HL-60 (cell line): ENCODE results near the gene IVL.

Experiments
- DNase-seq, 2 experiments: peaks; one replicate each; pipeline ENCODE4 v3.0.0-alpha.2; 2010 to 2020; ENCODE audit warnings: low read depth in 1 of 2, low spot score in 1 of 2
- H3K27ac ChIP-seq: fragments of 250-450 bp; sonication (Bioruptor Pico); replicated peaks from 2 replicates; pipeline ENCODE4 v1.5.1; 2020; ENCODE audit warnings: mild to moderate bottlenecking, moderate library complexity
- H3K27me3 ChIP-seq: fragments of 250-450 bp; sonication (Bioruptor Pico); 2 replicates; pipeline ENCODE4 v1.5.1; 2021; ENCODE audit warnings: mild to moderate bottlenecking, moderate library complexity; ENCODE audit not compliant: insufficient read depth, poor library complexity, severe bottlenecking
- H3K4me3 ChIP-seq: replicated peaks from 2 replicates; pipeline ENCODE4 v1.5.1; 2011; ENCODE audit warnings: mild to moderate bottlenecking, control low read depth, low read length; ENCODE audit not compliant: insufficient read depth
- CTCF ChIP-seq: IDR thresholded peaks from one replicate; pipeline ENCODE4 v1.5.1; 2011; ENCODE audit warnings: low read length, control low read depth, inconsistent platforms; ENCODE audit not compliant: insufficient read depth
- GABPA ChIP-seq: IDR thresholded peaks from 2 replicates; pipeline ENCODE4 v1.6.1; 2012; ENCODE audit warnings: low read depth
- POLR2AphosphoS5 ChIP-seq: IDR thresholded peaks from 2 replicates; pipeline ENCODE4 v1.6.1; 2012; ENCODE audit warnings: low read depth
- SPI1 ChIP-seq: IDR thresholded peaks from 2 replicates; pipeline ENCODE4 v1.6.1; 2012; ENCODE audit warnings: low read depth, mild to moderate bottlenecking, borderline replicate concordance
- TF ChIP-seq, protein P1 (sequence below): IDR thresholded peaks from 2 replicates; pipeline ENCODE4 v1.6.1; 2012; ENCODE audit warnings: low read depth; ENCODE audit not compliant: insufficient replicate concordance

IVL gene

DNA sequence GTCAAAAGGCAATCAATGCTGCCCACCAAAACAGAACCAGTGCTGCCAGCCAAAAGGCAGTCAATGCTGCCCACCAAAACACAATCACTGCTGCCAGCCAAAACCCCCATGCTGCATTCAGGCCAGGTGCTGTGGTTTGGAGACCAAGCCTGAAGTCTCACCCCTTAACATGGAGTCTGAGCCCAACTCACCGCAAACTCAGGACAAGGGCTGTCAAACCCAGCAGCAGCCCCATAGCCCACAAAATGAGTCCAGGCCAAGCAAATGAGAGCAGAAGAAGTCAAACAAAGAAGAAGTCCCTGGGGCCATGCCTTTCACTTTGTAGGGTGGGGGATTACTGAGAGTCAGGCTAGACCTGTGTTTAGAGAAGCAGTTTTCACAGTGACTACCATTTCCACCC is 23.8 kb upstream of the IVL start:
- no peak overlapping the region for H3K4me3 ChIP-seq
- no peak overlapping the region for H3K27ac ChIP-seq
- DNase-seq, result no peak
- H3K27me3 ChIP-seq, result peaks cover 8% of the 10 kb centered on the region
- TF ChIP-seq GABPA, result no peak
- TF ChIP-seq POLR2AphosphoS5, result no peak
- no peak for TF ChIP-seq CTCF
- TF ChIP-seq, protein P1, sequence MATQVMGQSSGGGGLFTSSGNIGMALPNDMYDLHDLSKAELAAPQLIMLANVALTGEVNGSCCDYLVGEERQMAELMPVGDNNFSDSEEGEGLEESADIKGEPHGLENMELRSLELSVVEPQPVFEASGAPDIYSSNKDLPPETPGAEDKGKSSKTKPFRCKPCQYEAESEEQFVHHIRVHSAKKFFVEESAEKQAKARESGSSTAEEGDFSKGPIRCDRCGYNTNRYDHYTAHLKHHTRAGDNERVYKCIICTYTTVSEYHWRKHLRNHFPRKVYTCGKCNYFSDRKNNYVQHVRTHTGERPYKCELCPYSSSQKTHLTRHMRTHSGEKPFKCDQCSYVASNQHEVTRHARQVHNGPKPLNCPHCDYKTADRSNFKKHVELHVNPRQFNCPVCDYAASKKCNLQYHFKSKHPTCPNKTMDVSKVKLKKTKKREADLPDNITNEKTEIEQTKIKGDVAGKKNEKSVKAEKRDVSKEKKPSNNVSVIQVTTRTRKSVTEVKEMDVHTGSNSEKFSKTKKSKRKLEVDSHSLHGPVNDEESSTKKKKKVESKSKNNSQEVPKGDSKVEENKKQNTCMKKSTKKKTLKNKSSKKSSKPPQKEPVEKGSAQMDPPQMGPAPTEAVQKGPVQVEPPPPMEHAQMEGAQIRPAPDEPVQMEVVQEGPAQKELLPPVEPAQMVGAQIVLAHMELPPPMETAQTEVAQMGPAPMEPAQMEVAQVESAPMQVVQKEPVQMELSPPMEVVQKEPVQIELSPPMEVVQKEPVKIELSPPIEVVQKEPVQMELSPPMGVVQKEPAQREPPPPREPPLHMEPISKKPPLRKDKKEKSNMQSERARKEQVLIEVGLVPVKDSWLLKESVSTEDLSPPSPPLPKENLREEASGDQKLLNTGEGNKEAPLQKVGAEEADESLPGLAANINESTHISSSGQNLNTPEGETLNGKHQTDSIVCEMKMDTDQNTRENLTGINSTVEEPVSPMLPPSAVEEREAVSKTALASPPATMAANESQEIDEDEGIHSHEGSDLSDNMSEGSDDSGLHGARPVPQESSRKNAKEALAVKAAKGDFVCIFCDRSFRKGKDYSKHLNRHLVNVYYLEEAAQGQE, result no peak
- no peak for TF ChIP-seq SPI1

DNA sequence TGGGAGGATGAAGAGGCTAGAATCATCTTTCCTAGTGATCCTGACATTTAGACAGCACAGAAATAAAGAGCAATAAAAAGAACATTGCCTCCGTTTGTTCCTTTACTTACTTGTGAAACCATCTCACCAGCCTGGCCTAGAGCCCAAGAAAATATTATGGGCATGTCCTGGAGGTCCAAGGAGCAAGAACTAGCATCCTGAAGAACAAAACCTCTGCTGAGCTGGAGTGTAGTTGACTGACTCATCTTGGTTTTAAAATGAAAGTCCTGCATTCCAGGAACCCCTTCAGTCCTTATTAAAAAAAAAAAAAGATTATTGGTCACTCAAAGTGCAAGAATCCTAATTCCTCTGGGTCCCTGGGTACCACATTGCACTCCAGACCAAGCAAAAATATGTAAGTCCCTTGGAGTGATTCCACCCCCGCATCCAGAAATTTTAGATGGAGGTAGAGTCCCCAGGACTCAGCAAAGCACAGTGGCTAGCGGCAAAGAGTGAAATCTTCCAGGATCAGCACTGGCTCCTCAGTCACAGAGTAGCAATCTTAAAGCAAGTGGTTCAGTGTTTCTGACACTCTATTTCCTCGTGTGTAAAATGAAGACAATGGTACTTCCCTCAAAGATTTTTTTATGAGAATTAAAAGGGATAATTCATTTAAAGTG is 23.3 kb upstream of the IVL start:
- Histone ChIP-seq H3K27ac (no peak overlapping the region), H3K27me3 (peaks cover 10% of the 10 kb centered on the region), H3K4me3 (no peak overlapping the region)
- TF ChIP-seq CTCF (no peak), SPI1 (no peak)
- TF ChIP-seq, protein P1, result no peak
- no peak for DNase-seq

GRCh38 chr1:152886085-152886484 is 22.3 kb upstream of the IVL start:
- DNase-seq, result no peak
- H3K27me3 ChIP-seq, result peaks cover 10% of the 10 kb centered on the region
- no peak overlapping the region for H3K4me3 ChIP-seq
- H3K27ac ChIP-seq, result no peak overlapping the region
- TF ChIP-seq POLR2AphosphoS5, result no peak
- no peak for TF ChIP-seq GABPA
- TF ChIP-seq, protein P1, result no peak
- TF ChIP-seq SPI1, result no peak
- TF ChIP-seq CTCF, result no peak
